C4-2B (cell line): ENCODE results near the gene NPHP4.

Source experiments
- H3K27ac ChIP-seq: fragments of 450-650 bp; 2 replicates; pipeline ENCODE4 v1.5.1; 2017
- ZFX ChIP-seq: fragments of 450-650 bp; IDR thresholded peaks from 2 replicates; pipeline ENCODE4 v1.6.1; 2017
- TF ChIP-seq, protein P1 (sequence below): fragments of 450-650 bp; conservative IDR thresholded peaks from 2 replicates; pipeline ENCODE4 v1.5.1; 2017; ENCODE audit warnings: mild to moderate bottlenecking

The NPHP4 gene

DNA sequence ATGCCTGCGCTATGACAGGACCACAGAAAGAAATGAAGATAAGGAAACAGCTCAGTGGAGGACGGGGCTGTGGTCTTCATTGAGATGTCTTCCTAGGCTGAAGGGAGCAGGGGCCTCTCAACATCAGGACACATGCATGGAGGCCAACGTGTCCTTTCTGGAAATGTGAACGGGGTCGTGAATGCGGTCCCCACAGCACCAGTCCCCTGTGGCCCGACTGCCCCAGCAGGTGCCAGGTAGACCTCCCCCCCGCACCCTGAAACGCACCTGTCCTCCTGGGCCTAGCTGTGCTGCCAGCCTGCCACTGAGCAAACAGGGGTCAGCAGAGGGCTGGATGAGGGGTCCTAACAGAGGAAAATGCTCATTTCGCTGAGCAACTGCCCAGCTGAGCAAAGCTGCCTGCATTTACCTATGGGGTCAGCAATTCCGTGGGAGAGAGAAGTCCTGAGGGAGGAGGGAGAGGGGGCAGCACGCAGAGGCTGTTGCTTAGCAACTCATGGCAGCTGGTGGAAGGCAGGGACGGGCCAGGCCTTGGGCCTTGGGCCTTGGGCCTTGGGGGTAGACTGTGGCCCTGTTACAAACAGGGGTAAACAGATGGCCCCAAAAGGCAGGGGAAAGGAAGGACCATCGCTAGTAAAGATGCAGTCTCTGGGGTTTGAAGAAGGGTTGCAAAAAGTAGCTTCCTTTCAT, 77.4 kb downstream of the NPHP4 start:
- no peak overlapping the region for H3K27ac ChIP-seq
- no peak for TF ChIP-seq ZFX
- TF ChIP-seq, protein P1, sequence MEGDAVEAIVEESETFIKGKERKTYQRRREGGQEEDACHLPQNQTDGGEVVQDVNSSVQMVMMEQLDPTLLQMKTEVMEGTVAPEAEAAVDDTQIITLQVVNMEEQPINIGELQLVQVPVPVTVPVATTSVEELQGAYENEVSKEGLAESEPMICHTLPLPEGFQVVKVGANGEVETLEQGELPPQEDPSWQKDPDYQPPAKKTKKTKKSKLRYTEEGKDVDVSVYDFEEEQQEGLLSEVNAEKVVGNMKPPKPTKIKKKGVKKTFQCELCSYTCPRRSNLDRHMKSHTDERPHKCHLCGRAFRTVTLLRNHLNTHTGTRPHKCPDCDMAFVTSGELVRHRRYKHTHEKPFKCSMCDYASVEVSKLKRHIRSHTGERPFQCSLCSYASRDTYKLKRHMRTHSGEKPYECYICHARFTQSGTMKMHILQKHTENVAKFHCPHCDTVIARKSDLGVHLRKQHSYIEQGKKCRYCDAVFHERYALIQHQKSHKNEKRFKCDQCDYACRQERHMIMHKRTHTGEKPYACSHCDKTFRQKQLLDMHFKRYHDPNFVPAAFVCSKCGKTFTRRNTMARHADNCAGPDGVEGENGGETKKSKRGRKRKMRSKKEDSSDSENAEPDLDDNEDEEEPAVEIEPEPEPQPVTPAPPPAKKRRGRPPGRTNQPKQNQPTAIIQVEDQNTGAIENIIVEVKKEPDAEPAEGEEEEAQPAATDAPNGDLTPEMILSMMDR: no peak

DNA sequence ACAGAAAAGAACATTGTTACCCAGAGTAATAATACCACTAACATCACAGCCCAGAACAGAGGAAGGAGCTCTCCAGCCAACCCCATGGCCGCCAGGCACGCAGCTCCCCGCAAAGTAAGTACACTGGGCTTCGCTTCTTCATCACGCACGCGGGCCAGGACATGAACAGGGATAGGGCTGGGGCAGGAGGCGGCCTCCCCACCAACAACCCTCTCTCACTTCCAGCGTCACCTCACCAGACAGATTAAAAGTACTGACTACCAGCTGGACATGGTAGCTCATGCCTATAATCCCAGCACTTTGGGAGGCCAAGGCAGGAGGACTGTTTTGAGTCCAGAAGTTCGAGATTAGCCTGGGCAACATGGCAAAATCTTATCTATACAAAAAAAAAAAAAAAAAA, 78.3 kb downstream of the NPHP4 start:
- H3K27ac ChIP-seq: no peak overlapping the region
- TF ChIP-seq ZFX: no peak
- TF ChIP-seq, protein P1: no peak

DNA sequence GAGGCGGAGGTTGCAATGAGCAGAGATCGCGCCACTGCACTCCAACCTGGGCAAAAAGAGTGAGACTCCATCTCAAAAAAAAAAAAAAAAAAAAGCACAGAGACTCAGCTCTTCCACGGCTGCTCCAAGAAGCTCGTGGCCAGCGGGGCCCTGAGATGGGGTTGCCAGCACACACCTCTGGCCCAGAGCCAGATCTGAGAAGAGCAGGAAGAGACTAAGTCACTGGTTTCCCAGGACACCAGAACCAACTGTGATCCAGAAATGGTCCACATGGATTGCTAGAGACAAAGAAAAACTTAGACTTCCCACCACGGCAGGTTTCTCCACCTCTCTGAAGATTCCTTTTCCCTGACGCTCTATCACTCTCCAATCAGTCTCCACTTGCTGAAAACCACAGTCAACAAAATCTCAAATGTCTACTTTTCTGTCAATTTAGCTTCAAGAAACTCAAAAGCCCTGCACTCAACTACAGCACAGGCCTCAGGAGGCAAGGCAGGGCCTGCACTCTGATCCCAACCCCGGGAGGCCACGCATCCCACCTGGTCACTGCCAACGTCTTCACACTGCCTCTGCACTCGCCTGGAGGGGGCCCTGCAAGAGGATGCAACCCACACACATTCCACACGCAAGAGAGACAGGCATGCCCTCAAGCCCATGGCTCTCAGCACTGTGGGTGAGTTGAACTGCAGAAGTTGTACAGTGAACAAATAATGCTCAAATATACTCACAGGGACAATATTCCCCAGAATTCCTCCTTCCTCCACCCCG, 79.0 kb downstream of the NPHP4 start:
- no peak overlapping the region for H3K27ac ChIP-seq
- TF ChIP-seq, protein P1: no peak
- no peak for TF ChIP-seq ZFX

DNA sequence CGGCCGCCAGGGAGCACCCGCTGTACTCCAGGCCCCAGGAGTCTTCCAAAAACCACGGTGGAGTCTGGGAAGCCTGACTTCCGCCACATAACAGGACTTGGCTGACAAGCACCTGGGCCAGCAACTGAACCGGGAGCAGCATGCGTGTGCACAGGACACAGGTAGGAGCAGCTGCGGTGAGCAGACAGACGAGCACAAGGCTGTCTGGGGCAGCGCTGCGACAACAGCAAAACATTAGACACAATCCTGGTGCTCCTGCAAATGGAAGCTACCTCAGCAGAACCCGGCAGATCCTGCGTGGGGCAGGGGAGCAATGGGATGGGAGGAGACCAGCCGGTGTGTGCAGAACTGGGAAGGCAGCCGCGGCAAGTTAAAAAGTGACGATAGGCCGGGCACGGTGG, 80.4 kb downstream of the NPHP4 start:
- no peak overlapping the region for H3K27ac ChIP-seq
- TF ChIP-seq, protein P1: no peak

DNA sequence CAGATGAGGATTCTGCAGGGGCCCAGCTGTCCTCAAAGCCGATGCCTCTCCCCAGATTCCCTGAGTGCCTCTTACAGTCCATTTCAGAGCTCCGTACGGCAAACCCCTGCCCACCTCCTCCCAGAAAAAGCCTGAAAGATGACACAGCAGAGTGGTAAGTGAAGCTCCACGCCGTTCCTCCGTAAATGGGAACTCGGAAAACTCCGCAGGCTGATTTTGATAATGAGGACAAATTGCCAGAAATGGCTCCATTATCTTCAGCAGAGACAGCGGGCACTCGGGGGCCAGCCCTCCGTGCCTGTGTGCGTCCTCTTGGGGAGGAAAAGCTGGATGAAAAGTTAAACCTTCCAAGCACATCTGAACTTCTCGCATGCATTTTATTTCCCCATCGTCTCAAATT, 81.1 kb downstream of the NPHP4 start:
- H3K27ac ChIP-seq: no peak overlapping the region
- TF ChIP-seq, protein P1: no peak
- no peak for TF ChIP-seq ZFX

DNA sequence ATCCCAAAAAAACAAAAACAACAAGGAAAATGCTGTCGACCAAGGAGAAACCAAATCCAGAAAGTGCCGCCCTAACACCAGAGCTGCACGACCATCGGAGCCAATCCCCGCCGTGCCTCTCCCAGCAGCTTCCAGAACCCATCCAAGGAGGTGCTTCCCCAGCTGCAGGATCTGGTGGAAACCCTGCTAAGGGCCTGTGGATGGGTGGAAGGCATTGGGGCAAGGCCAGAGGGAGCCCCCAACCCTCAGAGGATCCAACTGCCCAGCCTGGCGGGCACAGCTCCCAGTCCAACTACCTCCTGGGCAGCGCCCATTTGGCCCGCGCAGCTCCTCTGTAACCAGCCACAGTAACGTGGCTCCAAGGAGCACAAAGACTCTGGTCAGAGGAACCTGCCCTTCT, 81.6 kb downstream of the NPHP4 start:
- TF ChIP-seq, protein P1: no peak
- no peak for TF ChIP-seq ZFX
- no peak overlapping the region for H3K27ac ChIP-seq

DNA sequence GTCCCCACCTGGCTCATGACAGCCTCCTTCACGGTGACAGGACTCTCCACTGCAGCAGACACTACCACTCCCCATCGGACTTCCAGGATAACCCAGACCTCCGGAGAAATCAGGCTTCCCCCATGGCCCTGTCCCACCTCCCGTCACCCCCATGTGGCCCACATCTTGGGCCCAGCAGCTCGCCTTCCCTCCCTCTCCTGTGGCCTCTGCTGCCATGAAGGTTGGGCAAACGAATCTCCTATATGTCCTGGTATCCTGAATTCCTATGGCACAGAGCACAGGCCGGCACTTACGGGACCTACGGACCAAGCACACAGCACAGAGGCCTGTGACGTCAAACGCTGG, 82.0 kb downstream of the NPHP4 start:
- no peak for TF ChIP-seq ZFX
- TF ChIP-seq, protein P1: no peak
- no peak overlapping the region for H3K27ac ChIP-seq
